GM18507 (cell line): ENCODE results near the gene TXNRD2.

ENCODE experiments used
- DNase-seq: peaks from one replicate; pipeline ENCODE4 v3.0.0; 2011; ENCODE audit warnings: low read depth; ENCODE audit not compliant: insufficient read length; ENCODE audit errors: extremely low spot score
- FAIRE-seq: peaks from 2 replicates; lab custom pipeline; 2011; peaks lifted over from hg19 to GRCh38; lab: Jason Lieb, UNC

Gene TXNRD2

GRCh38 chr22:19981171-19981960 lies 39.7 kb upstream of the TXNRD2 start:
- FAIRE-seq: no peak
- DNase-seq: no peak

DNA sequence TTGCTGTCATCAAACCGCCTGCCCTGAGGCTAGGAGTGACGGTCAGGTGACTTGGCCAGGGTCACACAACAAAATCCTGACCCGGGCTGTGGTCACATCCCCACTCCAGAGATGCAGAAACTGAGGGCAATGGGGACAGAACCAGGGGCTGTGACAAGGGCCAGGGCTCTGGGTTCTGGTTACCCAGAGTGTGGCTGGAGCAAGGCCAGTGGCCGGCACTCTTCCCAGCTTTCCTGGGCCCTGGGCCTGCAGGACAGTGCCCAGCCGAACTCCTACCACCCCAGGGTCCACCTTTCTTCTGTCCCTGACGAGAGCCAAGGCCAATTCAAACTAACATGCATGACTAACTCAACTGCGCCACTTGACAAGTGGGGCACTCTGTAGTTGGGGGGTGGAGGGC lies 39.1 kb upstream of the TXNRD2 start:
- DNase-seq (no peak), FAIRE-seq (no peak)

DNA sequence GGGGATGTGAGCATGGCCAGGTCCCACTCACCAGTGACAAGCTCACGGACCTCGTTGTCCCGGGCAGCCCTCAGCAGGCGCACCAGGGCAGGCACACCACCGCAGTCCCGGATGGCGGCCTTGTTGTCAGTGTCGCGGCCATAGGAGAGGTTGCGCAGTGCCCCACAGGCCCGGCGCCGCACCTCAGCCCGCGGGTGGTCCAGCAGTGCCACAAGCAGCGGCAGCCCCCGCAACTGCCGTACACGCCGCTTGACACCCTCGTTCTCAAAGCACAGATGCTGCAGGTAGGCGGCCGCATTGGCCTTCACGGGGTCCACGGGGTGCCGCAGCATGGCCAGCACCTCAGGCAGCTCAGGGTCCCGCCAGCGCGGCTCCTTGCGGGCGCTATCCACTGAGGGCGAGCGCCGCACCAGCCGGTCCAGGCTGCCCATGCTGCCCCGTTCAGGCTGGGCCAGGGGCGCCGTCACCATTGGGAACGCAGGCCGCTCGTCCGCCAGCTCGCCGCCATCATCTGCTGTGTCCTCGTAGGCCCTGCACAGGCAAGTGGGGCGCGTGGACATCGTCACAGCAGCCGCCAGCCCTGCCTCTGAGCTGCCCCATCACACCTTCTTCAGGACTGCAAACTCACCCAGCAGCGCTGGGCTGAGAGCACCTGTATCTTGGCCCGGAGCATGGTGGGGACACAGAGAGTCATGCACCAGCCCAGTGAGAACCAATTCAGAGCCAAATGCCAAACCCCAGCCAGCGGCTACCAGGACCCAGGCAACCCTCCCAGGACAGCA lies 38.3 kb upstream of the TXNRD2 start:
- FAIRE-seq: no peak
- DNase-seq: no peak

DNA sequence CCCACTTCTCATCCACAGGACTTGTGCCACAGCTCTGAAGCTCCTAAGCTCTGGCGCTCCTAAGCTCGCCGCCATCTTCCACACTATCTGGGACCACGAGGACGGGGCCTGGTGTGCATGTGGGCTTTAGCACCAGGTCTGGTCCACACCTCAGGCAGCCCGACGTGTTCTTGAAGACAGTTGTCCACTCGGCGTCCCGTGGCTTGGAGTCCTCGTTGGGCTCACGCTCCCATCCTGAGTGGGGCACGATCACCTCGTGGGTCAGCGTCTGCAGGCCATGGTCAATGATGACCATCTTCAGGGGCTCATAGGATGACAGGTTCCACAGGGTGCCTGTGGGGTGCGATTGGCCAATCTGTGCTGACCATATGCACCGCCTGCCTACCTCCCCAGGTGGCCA lies 37.1 kb upstream of the TXNRD2 start:
- DNase-seq (no peak), FAIRE-seq (no peak)

DNA sequence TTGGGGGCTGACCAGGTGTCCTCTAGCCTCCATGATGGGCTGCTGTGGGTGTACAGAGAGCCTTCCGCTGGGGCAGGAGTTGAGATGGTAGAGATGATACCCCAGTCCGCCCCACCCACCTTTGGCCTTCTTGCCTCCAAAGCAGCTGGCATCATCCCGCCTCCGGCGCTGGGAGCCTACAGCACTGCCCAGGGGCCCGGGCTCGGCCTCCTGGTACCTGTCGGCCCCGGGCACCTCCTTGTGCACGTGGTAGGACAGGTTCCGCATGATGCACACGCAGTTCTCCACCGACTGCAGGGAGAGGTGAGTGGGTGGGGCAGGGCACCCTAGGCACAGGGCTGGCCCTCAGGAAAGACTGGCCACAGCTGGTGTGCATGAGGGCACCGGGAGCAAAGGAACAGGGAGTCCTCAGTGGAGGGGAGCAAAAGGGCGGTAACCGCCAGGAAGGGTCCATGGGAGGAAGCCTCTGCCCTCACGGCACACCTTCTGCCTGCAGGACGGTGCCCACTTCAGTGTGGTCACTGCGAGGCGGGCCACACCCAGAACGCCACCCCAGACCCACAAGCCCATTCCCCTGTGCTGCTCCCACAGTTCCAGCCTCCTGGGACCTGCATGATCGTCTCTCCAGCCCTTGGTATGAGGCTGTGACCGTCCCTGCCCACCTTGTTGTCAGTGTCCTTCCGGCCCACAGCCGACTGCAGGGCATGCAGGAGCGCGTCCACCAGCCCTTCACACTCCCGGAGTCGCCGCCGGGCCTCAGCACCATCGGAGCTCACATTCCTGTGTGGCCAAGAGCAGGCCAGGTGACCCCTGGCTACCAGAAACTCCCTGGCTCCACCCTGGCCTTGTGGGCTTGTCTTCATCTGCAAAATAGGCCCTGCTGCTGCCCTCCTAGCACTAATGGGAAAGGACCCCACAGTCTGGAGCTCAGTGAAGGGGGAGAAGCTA lies 36.0 kb upstream of the TXNRD2 start:
- FAIRE-seq (no peak), DNase-seq (no peak)

DNA sequence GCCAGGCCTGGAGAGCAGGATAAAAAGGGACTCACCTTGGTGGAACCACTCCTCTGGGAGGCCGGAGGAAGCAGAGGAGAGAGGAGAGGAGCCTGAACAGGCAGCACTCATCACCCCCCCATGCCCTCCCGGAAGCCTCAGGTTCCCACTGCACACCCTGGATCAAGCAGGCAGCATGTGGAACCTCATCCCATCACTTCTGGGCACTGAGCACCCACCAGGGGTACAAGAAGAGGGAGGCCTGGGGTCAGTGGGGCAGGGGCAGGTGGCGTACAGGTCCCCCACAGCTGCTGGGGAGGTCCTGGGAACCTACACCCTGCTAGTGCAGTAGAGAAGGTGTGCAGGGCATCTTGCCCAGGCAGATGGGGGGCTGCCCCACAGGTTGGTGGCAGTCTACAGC lies 35.1 kb upstream of the TXNRD2 start:
- FAIRE-seq (no peak), DNase-seq (no peak)

DNA sequence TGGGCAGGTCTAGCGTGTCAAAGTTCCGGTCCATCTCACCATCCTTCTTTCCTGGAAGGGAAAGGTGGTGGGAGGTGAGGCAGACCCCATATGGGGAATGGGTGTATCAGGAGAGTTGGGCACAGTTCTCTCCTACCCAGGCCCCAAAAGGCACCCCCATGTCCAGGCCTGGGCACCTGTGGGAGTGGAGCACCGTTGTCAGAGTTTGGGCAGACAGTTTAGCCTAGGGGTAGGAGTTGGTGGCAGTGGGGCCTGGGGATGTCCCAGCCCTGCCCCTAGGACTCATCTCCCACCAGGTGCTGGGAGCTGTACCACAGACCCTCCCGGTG lies 34.1 kb upstream of the TXNRD2 start:
- DNase-seq: no peak
- FAIRE-seq: no peak

- no peak for FAIRE-seq
- no peak for DNase-seq
Measured at GRCh38 chr22:19974935-19975706, 33.5 kb upstream of the TXNRD2 start.

DNA sequence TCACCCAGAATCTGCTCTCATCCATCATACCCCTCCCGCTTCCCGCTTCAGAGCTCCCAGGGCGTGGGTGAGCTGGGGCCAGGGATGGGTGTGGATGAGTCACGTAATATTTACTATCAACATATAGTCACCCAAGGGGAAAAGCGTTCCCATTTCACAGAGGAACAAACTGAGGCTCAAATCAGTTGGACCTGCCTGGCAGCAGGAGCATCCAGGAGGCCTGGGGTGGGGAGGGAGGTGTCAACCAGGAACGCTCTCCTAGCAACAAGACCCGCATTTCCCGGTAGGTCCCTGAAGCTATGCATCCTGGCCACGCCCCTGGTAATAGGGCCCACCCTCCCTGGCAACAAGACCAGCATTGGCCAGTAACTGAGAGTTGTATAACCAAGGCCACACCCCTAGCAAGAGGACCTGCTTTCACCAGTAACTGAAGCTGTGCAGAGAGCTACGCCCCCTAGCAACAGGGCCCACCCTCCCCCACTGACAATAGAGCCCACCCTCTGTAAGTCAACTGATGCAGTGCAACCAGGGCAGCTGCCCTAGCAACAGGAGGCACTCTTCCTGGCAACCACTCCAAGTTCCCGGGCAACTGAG lies 32.7 kb upstream of the TXNRD2 start:
- FAIRE-seq: peak; percentile 52
- no peak for DNase-seq

DNA sequence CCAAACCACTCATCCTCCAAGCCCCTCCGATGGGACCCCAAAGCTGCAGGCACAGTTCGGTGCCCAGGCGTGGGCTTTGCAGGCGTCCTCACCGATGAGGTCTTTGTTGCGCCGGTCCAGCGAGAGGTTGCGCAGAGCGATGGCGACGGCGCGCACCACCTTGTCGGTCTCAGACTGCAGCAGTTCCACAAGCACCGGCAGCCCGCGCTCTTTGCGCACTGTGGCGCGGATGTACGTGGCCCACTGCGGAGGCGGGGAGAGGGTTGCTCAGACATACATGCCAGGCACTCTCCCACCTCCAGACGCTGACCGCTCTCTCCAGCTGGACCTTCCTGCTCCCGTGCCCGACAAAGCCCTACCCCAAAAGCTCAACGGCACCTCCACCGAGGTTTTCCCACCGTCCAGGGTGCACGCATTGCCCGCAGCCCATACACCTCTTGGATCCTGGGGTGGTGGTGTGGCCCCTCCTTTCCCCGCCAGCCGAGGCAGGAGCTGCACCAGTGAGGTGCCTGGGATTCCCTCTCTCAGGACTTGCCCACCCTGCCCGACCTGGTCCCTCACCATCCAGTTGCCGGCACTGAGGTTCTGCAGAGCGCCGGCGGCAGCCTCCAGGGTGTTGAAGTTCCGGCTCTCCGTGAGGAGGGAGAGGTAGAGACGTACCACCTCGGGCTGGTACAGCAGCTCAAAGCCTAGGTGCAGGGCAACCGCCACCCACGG lies 32.1 kb upstream of the TXNRD2 start:
- no peak for FAIRE-seq
- DNase-seq: no peak

DNA sequence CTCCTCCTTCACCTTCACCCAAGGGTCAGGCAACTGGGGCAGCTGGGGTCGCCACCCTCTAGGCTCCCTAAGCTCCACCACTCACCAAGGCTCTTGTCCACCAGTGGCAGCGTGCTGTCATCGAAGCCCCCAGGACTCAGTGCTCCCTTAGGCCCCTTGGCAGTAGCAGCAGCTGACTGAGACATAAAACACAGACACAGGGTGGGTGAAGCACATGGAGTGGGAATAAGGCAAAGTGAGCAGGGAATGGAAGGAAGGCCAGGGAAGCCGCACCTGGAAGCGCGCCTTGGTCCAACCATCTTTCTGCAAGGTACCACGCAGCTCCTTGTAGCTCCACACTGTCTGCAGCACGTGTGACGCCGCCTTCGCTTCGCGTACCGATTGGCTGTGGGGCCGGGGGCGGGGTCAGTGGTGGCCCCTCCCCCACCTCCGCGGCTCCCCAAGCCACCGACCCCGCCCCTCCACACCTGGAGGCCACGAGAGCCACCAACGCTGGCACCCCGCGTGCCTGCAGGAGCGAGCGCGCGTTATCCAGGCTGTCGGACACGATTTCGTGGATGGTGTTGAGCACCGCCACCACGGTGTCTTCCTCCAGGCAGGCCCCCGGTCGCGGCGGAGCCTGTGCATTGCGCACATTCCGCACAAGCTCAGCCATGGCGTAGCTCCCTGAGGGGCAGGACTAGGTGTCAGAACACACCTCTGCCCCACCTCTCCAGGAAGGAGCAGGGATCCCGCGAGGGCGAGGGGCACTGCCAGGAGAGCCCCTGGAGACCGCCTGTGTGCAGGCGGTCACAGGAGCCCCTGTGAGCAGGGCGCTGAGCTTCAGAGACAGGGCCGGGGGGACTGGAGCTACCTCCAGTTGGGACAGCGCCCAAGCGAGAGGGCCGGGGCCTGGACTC lies 31.3 kb upstream of the TXNRD2 start:
- no peak for DNase-seq
- no peak for FAIRE-seq

GRCh38 chr22:19972251-19972650 lies 30.6 kb upstream of the TXNRD2 start:
- FAIRE-seq (no peak), DNase-seq (no peak)

DNA sequence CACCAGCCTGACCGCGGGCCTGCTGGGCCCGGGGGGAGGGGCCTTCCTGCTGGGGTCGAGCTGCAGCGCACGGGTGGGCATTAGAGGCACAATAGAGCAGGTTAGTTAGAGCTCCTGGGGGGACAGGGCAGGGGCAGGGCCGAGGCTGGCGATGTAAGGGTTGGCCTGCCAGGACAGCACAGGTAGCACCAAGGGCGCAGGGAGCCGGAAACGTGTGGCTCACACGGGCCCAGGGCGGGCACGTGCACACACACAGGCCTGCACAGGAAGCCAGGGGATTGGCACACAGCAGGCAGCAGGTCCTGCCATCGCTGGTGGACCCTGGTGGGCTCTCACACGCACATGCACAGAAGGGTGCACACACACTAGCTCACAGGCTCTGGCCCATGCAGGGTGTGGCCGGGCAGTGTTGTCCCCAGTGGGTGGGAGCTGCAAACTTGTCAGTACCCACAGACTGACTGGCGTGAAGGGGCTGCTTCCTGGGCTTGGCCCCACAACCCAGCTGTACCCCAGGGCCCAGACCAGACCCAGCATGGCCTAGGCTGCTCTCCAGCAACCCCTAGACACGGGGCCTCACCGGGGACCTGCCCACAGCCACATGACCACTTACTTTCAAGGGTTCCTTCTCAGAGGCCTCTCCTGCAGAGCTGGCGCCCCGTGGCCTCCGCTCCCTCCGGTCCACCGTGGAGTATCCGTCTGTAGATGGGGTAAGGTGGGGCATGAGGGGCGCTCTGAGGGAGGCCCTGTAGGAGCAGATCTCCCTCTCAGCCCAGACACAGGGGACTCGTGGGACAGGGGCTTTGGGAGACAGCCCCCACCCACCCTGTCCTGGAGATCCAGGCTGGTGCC lies 29.9 kb upstream of the TXNRD2 start:
- FAIRE-seq (no peak), DNase-seq (no peak)

DNA sequence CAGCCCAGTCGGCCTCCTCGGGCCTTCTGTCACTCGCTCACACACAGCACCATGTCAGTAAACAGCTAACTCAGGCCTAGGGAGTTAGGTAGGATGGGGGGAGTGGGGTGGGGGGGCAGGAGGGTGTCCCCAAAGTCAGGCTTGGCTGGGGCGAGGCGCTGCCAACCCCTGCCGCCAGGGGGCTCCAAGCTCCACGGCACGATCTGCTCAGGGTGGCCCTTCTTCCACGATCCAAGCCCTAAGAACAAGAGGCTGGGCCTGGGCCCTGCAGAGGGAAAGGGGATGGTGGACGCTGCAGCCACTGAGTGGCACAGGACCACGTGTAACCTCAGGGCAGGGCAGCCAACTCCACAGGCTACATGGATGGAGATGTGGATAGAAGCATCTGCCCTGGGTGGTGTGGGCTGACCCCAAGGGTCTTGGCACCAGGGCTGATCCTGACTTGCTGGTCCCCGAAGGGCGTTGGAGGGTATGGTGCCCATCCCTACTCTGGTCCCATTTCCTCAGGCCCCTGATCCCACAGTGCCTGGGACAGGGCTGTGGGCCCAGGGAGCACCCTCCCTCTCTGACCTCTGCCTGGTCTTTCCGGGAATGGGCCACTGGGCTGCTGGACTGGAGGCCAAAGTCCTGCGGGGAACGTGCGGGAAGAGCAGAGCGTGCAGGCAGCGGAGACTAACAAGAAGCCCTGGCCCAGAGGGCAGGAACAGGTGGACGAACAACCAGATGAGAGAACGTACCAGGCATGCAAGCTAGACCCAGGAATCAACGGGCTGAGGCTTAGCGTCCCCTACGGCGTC lies 29.1 kb upstream of the TXNRD2 start:
- FAIRE-seq (peak; percentile 72), DNase-seq (peak; percentile 75)

GRCh38 chr22:19970031-19970478 lies 28.4 kb upstream of the TXNRD2 start:
- no peak for FAIRE-seq
- DNase-seq: no peak
